HG03060 (cell line): ENCODE measurements around the gene BACH2.
"Not testable (repeated sequence)": the region's sequence is repeated elsewhere in the genome, so short reads cannot be mapped to it uniquely, and the experiment has no call there.

Source experiments
- ATAC-seq: cut with Tn5 transposase; IDR thresholded peaks from one replicate; pipeline ENCODE4 v1.9.1; 2021; ENCODE audit warnings: low read depth, moderate number of reproducible peaks; ENCODE audit not compliant: unreplicated experiment

BACH2 gene

DNA sequence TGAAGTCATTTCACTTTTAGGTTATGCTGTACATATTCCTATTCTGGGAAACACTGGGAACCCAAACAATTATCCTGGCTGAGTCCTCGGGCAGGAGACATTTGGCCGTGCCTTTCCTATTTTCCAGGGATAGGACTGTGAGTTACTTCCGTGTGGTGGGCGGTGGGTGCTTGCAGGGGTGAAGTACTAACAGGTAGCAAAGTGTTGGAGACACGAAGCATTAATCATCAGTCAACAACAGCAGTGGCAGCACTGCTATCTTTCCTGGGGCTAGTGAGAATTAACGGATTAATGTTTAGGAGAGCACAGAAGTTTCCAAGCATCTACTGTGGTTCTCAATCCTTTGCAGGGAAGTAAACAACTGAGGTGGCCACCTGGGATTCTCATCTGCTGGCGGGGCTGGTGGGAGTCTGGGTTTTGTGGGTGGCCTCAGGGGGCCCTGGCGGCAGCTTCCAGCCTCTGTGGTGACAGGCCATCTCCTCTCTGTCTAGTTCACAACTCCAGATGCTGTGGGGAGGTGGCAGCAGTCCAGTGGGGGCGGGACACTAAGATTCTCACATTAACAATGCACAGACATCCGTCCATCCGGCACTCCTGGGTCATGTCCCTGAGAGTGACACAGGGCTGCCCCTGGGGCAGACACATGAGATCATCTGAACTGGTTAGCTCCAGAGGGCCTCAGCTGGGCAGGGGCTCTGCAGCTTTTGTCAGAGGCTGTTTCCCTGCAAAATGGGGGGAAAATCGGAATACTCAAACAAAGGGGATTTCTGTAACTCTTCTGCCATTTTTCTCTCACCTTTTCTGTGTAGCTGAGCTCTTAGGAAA lies 311.5 kb downstream of the BACH2 start:
- ATAC-seq: no peak

DNA sequence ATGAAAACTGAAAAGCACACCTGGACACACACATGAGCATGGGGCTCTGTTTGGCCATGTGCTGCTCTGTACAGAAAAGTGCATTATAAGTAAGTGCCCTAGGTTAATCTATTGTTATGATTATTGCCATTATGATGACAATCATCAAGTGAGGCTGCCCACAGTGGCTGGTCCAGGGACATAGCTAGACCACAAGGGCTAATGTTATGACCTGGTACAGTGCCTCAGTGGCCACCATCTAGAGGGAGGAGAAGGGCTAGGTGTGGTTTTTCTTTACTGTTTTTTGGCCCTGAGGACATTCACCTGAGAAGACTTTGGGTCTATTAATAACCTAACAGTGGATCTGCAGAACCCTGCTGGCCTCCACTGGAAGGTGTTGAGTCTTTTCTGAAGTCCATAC lies 316.3 kb downstream of the BACH2 start:
- ATAC-seq: no peak

DNA sequence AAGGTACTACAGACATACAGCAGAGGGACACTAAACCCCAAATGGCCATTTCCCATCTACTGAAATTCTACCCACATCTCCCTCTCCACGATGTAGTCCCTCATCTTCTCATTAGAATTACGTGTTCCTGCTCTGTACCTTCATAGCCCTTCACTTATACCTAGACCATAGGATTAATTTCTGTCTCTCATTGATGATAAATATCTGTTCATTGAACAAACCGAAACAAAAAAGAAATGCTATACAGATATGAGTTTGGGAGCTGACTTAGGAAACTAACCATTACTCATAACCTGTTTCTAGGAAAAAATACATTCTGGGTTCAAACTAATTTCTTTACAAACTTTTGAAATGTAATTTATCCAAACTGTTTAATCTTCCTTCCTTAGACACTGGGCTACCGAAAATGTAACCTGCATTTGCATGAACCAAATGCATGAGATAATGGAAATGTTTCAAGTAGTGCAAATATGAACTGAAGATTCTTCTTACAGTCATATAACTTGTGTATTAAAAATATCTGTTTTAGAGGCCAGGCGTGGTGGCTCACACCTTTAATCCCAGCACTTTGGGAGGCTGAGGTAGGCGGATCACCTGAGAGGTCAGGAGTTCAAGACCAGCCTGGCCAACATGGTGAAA lies 317.0 kb downstream of the BACH2 start:
- ATAC-seq: no peak

DNA sequence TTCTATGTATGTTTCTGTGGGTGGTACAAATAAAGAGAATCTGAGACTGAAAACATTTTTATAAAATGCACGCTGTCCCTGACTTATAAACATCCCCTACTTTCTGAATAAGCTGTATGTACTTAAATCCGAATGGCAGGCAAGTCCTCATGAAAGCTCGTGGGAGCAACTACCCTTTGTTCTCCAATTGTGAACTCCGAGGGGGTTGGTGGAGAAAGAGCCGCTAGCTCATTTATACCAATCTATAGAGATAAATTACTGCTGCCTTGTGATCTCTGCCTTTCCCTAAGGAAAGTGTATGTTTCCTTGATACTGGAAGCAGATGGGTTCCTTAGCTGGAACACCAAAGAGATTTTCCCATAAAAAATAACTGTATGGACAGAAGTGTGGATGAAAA lies 317.9 kb downstream of the BACH2 start:
- no peak for ATAC-seq

DNA sequence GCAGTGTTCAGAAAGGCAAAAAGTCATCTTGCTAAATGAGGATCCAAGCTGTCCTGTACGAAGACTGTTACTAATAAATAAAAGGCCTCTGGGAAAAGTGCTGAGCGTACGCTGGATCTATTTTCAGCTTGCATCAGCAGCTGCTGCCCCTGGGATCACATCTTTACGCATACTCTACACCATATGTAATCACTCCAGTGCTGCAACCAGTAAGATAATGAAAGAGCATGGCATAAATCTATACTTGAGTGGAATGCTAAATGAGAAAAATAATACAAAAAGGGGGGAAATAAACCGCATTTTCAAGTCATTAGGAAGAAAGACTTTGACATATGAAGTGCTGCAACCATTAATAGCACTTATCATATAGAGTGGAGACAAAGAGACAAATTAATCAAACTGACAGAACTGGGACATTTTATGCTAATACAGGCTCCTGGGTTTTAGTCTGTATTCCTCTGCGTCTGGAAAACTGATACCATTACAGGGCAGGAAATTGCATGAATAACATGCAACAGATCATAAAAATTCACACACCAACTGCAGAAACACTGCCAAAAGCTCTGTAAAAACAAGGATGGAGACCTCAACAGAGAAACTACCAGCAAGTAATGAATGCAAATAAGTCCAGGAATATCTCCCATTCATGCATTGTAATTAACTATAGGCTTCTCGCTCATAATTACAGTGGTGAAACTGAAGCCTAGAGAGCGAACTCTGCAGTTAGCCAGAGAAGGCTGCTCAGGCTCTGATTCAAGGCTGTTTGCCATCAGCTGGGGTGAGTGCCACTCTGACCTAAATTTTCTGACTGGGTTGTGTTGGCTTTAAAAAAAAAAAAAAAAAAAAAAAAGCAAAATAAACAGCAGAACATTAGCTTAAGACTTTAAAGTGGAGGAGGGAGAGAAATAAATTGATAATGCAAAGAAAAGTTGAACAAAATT lies 318.6 kb downstream of the BACH2 start:
- ATAC-seq: no peak

DNA sequence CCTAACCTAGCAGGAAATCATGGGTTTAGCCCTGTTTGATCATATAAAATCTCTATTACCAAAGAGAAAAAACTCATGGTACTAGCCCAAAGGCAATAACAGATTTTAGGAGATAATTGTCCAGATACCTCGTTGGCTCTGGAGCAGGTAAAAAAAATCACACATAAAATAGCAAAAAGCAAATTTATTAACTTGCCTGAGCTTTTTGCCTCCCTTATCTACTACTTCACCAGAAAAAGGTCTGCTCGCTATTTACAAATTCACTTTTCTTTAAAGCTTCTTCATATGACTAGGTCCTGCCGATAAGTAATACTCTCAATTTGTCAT lies 320.0 kb downstream of the BACH2 start:
- no peak for ATAC-seq

DNA sequence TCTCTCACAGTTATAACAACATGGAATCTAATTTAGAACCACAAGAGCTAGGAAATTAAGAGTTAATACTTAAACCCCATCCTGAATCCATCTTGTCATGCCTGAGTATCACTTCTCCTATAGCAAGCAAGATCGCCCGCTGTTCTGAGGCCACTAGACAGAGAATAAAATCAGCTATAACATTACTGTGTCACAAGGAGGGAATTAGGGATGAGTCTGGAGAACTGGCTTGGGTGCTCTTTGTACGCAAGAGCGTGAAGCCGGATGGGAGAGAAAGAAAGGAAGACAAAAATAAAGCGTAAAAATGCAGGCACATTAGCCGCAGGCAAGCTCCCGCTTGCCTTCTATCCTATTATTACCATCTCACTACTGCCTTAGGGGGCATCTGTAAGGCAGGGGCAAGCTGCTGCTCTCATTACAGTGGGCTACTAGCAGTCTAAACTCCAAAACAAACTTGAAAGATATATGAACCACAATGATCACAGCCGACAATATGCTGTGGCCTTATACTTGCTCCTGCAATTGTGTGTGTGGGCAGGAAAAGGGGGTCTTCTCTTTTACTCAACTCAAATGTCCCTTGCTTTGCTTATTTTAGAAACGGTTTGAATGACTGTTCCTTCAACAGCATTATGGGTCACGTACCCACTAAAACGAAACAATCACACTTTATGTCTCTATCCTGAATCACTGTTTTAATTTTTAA lies 320.5 kb downstream of the BACH2 start:
- no peak for ATAC-seq

DNA sequence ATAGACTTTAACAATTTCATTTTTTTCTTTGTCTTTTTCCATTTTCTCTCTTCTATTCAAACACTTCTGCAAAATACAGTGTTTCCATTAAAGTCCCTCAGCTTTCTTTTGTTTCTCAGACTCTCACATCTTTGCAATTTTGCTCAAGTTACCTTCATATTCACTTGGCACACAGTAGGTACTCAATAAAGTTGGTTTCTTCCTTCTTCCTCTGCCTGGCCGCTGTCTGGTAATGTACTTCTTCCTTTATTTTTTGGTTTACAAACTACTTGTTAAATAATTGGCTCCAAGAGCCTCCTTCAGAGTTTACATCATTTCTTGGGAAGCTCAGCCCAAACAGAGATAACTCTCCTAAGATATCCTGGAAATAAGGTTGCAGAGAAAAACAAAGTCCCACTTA lies 321.3 kb downstream of the BACH2 start:
- ATAC-seq: no peak

DNA sequence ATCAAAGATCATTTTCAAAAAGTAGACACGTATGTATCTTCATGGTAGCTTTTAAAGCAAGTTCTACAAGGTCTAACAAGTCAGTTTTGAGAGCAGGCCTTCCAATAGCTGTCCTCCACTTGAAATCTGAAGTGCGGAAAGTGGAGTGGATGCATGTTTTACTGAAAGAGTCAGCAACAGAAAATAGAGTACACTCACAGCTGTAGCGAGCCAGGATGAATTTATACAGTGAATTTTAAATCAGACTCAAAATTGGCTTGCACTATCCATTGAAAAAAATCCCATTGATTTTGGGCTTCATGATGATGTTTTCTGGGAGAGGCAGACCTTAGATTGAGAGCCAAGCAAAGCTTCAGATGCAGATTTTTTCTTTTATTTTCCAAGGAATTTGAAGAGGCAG lies 321.8 kb downstream of the BACH2 start:
- ATAC-seq: no peak

DNA sequence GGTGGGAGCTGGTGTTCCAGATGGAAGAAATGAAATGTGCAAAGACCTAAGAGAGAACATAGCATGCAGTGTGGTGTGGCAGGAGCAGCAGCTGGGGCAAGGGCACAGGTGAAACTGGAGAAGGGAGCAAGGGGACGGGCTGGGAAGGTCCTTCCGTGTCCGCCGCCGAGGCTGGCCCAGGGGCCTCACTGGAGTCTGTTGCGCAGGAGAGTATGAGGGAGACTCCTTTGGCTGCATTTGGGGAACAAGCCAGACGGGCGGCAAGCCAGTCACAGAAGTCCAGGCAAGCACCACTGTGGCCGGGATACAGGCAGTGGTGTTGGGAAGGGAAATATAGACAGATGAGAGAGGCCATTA lies 324.6 kb downstream of the BACH2 start:
- no peak for ATAC-seq

DNA sequence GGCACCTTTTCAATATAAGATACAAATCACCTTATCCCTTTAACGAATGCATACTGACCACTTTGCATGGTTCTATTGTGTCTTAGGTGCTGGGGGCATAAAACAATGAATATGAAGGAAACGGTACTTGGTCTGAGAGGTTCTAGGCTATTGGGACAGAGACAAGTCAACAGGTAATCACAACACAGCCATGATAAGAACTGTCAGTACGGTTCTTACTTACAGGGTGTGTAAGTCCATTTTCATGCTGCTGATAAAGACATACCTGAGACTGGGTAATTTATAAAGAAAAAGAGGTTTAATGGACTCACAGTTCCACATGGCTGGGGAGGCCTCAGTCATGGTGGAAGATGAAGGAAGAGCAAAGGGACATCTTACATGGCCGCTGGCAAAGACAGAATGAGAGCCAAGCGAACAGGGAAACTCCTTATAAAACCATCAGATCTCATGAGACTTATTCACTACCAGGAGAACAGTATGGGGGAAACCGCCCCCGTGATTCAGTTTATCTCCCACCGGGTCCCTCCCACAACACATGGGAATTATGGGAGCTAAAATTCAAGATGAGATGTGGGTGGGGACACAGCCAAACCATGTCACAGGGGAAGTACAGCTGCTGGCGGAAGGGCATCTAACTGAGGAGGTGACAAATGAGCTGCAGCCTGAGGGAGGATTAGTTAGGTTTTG lies 325.2 kb downstream of the BACH2 start:
- ATAC-seq: not testable (repeated sequence)

DNA sequence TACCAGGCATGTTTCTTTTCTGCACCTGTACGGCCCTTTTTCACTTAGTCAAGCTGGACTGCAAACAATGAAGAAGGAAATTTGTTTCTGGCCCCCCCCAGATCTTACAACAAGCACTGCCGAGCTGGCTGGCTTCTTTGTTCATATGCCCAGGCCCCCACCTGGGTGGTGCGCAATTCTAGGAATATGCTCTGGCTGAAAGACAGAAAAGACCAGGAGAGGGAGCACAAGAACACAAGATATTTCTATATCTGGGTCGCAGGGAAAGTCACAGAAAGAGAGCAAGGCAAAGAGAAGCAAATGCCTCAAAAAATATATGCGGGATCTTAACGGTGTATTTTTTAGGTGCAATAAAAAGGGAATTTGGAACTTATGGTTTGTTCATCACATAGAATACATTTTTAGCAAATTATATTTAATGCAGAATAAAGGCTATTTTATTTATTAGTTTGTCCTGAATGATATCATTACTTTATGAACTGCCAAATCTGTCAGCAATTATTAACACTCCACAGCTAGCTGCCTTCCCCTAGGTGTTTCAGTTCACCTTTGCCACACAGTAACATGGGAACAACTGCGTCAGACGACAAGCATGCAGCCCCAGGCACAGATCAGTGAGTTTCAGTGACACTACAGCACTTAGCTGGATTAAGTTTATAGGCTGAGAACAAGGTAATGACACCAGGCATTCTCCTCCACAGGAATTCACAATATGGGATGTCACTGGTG lies 325.9 kb downstream of the BACH2 start:
- no peak for ATAC-seq

DNA sequence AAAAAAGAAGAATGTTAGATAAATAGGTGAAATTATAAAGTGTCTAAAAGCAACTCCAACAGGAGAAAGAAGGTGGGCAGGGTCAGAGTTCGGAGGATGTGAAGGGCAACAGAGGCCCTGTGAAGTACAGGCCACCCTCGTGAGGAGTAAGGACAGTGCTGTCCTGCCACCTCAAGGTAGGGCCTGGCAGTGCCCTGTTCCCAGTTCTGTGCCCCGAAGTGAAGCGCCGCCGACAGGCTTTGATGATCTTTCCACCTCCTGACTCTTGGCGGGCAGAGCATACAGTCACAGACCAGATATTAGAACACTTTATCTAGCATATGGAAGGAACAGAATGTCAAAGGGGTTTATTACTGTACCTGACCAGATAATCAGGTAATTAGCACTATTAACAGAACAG lies 326.6 kb downstream of the BACH2 start:
- ATAC-seq: no peak

DNA sequence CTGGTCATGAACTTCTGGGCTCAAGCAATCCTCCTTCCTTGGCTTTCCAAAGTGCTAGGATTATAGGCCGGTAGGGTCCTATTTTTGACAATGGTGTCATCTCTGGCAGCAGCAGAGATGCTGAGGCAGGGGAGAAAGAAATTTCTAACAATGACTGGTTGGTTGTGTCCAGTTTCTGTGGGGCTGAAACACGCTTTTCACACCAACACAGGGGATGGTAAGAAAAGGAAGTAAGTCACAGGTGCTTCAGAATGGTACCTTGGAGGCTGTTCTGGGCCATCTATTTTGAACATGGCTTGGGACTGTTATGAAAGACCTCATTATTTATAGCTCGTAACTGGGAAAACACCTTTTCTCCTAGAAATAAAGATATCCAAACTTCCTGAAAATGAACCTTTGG lies 329.7 kb downstream of the BACH2 start:
- ATAC-seq: no peak

DNA sequence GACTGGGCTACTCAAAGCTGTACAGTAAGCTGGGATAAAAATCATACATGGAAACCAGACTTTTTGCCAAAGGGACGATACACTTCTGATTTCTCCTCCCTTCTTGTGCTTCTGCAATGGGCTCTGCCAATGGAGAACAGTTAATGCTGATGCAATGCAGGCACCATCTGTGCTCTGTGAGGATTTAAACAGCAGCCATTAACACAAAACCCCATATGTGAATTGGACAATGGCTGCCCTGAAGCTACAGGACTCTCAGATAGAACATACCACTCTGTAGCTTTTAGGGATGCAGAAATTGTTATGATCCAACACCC lies 330.5 kb downstream of the BACH2 start:
- no peak for ATAC-seq

DNA sequence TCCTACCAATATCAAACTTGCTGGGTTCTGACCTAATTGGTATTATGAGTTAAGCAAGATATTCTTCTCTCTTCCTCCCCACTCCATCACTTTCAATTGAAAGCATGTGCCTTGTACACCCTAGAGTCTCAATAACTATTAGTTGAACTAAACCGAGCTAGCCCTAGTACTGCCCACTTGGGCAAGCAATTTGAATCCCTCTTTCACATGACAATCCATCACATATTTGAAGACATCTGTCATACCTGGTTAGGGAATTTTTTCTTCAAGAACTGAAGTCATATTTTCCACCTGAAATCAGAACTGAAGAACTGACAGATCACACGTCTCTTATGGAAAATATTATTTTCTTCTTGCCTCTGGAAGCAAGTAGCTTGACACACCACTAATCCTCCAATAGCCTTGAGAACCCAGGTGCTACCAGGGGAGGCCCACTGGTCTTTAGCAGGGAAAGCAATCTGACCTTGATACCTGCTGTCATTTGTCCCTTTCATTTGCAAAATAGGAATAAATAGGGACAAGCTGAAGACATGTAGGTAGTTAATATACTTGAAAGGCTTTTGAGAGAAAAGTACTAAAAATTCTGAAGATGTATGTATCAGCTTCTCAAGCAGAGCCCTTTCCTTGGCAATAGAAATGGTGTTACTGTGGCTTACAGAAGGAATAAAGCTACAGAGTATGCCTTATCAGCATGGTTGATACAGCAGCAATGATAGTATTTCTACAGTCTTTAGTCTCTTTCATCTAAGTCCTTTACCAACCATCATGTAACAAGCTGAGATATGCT lies 331.0 kb downstream of the BACH2 start:
- no peak for ATAC-seq

DNA sequence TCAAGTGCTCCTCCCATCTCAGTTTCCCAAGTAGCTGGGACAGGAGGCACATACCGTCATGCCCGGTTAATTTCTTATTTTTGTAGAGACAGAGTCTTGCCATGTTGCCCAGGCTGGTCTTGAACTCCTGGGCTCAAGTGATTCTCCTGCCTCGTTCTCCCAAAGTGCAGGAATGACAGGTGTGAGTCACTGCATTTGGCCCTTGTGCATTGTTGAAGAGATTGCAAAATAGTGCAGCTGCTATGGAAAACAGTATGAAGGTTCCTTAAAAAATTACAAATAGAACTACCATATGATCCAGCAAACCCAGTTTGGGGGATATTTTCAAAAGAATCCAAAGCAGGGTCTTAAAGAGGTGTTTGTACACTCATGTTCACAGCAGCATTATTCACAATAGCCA lies 333.3 kb downstream of the BACH2 start:
- no peak for ATAC-seq

DNA sequence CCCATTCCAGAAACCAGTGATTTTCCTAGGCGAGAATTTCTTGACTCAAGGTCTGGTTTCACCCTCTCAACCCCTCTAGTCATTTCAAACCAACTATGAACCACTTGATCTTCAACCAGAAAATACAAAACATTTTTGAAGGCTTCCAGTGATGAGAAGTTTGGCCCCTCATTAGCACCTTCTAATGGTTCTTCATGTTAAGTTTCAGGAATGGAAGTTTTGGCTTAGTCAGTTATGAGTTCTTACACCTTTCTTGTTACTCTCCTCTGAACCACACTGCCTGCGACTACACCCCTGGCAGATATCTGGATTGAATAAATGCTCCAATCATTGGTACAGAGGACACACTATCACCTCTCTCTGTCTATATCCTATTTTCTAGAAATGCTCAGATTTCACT lies 335.2 kb downstream of the BACH2 start:
- no peak for ATAC-seq

DNA sequence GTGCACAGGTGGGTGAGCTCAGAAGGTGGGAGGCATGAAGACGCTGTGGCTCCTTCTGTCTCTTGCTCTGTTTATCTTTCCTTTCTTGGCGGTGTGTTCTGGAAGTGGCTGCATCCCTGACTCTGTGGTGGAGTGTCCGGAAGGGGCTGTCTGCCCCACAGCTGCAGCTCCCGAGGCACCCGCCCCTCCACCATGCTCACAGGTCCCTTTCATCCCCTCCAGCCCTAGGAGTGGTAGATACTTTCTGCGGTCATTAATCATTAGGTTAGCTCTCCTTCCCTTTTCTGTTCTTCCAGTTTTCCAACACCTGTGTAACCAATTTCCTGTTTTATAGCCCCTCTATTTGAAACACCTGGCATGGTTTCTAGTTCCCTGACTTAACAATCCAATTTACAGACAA lies 336.8 kb downstream of the BACH2 start:
- ATAC-seq: no peak
